ENCODE data around the gene ANO3. TPM values are rescaled to one million over a fixed set of nuclear protein-coding genes. Genes with fewer than 3 reads are reported as not detected.

The ANO3 gene
- total and polyA plus RNA-seq, 2 experiments from 2014 or later = 0.10 to 0.32 TPM

- no peaks in the 10 kb centered on the region for H3F3A ChIP-seq (ENCODE audit: insufficient read depth)
- no peaks in the 10 kb centered on the region for H3K27me3 ChIP-seq (replicated peaks; ENCODE audit: insufficient read depth)
- no peaks in the 10 kb centered on the region for H3K9me3 ChIP-seq (ENCODE audit: low read depth)
- no peaks in the 10 kb centered on the region for H3K79me2 ChIP-seq (ENCODE audit: insufficient read depth)
- no peaks in the 10 kb centered on the region for H3K9me2 ChIP-seq (ENCODE audit: insufficient read depth)
- H3K27ac ChIP-seq = no peak overlapping the region
- TF ChIP-seq EZH2phosphoT487 (IDR thresholded peaks at IDR 0.05; ENCODE audit: insufficient read depth, low read depth) (no peak), EZH2 (IDR thresholded peaks at IDR 0.05; ENCODE audit: insufficient read depth, poor library complexity, severe bottlenecking) (no peak)
- H3K36me3 ChIP-seq (ENCODE audit: low read depth) = no peaks in the 10 kb centered on the region
- in situ Hi-C loops (cut with MboI) = no loop called here
- H2AFZ ChIP-seq = no peak overlapping the region
- no peak overlapping the region for H3K4me2 ChIP-seq (ENCODE audit: unreplicated experiment)
- no peak overlapping the region for H3K9ac ChIP-seq
- H3K4me3 ChIP-seq = no peak overlapping the region
- H4K20me1 ChIP-seq (ENCODE audit: insufficient read depth) = no peaks in the 10 kb centered on the region
- no peaks in the 10 kb centered on the region for H3K4me1 ChIP-seq (ENCODE audit: insufficient read depth)
- no peak for DNase-seq
These were observed 27.1 kb downstream of the ANO3 start for GRCh38 chr11:26359055-26359454.

GRCh38 chr11:26365284-26365683 lies 33.4 kb downstream of the ANO3 start:
- H2AFZ ChIP-seq = no peak overlapping the region
- H3K36me3 ChIP-seq (ENCODE audit: low read depth) = no peaks in the 10 kb centered on the region
- no peaks in the 10 kb centered on the region for H3K27me3 ChIP-seq (replicated peaks; ENCODE audit: insufficient read depth)
- no peaks in the 10 kb centered on the region for H3F3A ChIP-seq (ENCODE audit: insufficient read depth)
- H3K4me3 ChIP-seq = no peak overlapping the region
- no peak overlapping the region for H3K27ac ChIP-seq
- no peaks in the 10 kb centered on the region for H3K79me2 ChIP-seq (ENCODE audit: insufficient read depth)
- 74 to 77% methylated on average over 1 of the region's 1 CpG for WGBS, 2 experiments (ENCODE audit: low coverage in 1 of 2, low lambda C conversion rate in 2 of 2, missing lambda C conversion rate in 2 of 2)
- H4K20me1 ChIP-seq (ENCODE audit: insufficient read depth) = no peaks in the 10 kb centered on the region
- in situ Hi-C loops (cut with MboI) = no loop called here
- H3K9ac ChIP-seq = no peak overlapping the region
- H3K4me2 ChIP-seq (ENCODE audit: unreplicated experiment) = no peak overlapping the region
- no peak for TF ChIP-seq EZH2phosphoT487 (IDR thresholded peaks at IDR 0.05; ENCODE audit: insufficient read depth, low read depth)
- no peak for TF ChIP-seq EZH2 (IDR thresholded peaks at IDR 0.05; ENCODE audit: insufficient read depth, poor library complexity, severe bottlenecking)
- no peaks in the 10 kb centered on the region for H3K4me1 ChIP-seq (ENCODE audit: insufficient read depth)
- no peaks in the 10 kb centered on the region for H3K9me3 ChIP-seq (ENCODE audit: low read depth)
- no peaks in the 10 kb centered on the region for H3K9me2 ChIP-seq (ENCODE audit: insufficient read depth)
- no peak for DNase-seq

- H3K9me3 ChIP-seq (ENCODE audit: low read depth) = no peaks in the 10 kb centered on the region
- no peaks in the 10 kb centered on the region for H3K27me3 ChIP-seq (replicated peaks; ENCODE audit: insufficient read depth)
- H4K20me1 ChIP-seq (ENCODE audit: insufficient read depth) = no peaks in the 10 kb centered on the region
- no peaks in the 10 kb centered on the region for H3K4me1 ChIP-seq (ENCODE audit: insufficient read depth)
- no peaks in the 10 kb centered on the region for H3K9me2 ChIP-seq (ENCODE audit: insufficient read depth)
- no peak overlapping the region for H3K27ac ChIP-seq
- in situ Hi-C loops (cut with MboI) = no loop called here
- peak; percentile 3 for DNase-seq
- H3K9ac ChIP-seq = no peak overlapping the region
- H3K4me2 ChIP-seq (ENCODE audit: unreplicated experiment) = no peak overlapping the region
- H3K79me2 ChIP-seq (ENCODE audit: insufficient read depth) = no peaks in the 10 kb centered on the region
- H3K36me3 ChIP-seq (ENCODE audit: low read depth) = no peaks in the 10 kb centered on the region
- WGBS, 2 experiments (ENCODE audit: low coverage in 1 of 2, low lambda C conversion rate in 2 of 2, missing lambda C conversion rate in 2 of 2) = 24 to 33% methylated on average over 1 of the region's 1 CpG
- H3F3A ChIP-seq (ENCODE audit: insufficient read depth) = no peaks in the 10 kb centered on the region
- no peak overlapping the region for H3K4me3 ChIP-seq
- no peak for TF ChIP-seq EZH2 (IDR thresholded peaks at IDR 0.05; ENCODE audit: insufficient read depth, poor library complexity, severe bottlenecking)
- no peak for TF ChIP-seq EZH2phosphoT487 (IDR thresholded peaks at IDR 0.05; ENCODE audit: insufficient read depth, low read depth)
- no peak overlapping the region for H2AFZ ChIP-seq
These were observed 45.7 kb downstream of the ANO3 start for GRCh38 chr11:26377619-26378018.

GRCh38 chr11:26399336-26399735 lies 67.4 kb downstream of the ANO3 start:
- Histone ChIP-seq H3K79me2 (ENCODE audit: insufficient read depth) (no peaks in the 10 kb centered on the region), H3F3A (ENCODE audit: insufficient read depth) (no peaks in the 10 kb centered on the region), H3K4me1 (ENCODE audit: insufficient read depth) (no peaks in the 10 kb centered on the region), H3K27me3 (replicated peaks; ENCODE audit: insufficient read depth) (no peaks in the 10 kb centered on the region), H3K36me3 (ENCODE audit: low read depth) (no peaks in the 10 kb centered on the region), H3K9me3 (ENCODE audit: low read depth) (no peaks in the 10 kb centered on the region), H3K27ac (no peak overlapping the region), H2AFZ (no peak overlapping the region), H3K4me3 (no peak overlapping the region), H4K20me1 (ENCODE audit: insufficient read depth) (no peaks in the 10 kb centered on the region), H3K4me2 (ENCODE audit: unreplicated experiment) (no peak overlapping the region), H3K9ac (no peak overlapping the region), H3K9me2 (ENCODE audit: insufficient read depth) (no peaks in the 10 kb centered on the region)
- WGBS, 2 experiments (ENCODE audit: low coverage in 1 of 2, low lambda C conversion rate in 2 of 2, missing lambda C conversion rate in 2 of 2) = 16 to 28% methylated on average over 1 of the region's 1 CpG
- DNase-seq = no peak
- in situ Hi-C loops (cut with MboI) = no loop called here
- TF ChIP-seq EZH2 (IDR thresholded peaks at IDR 0.05; ENCODE audit: insufficient read depth, poor library complexity, severe bottlenecking) (no peak), EZH2phosphoT487 (IDR thresholded peaks at IDR 0.05; ENCODE audit: insufficient read depth, low read depth) (no peak)

GRCh38 chr11:26410706-26411366 lies 78.9 kb downstream of the ANO3 start:
- Histone ChIP-seq H3K4me1 (ENCODE audit: insufficient read depth) (no peaks in the 10 kb centered on the region), H2AFZ (no peak overlapping the region), H3K9ac (no peak overlapping the region), H4K20me1 (ENCODE audit: insufficient read depth) (no peaks in the 10 kb centered on the region), H3K36me3 (ENCODE audit: low read depth) (no peaks in the 10 kb centered on the region), H3K4me2 (ENCODE audit: unreplicated experiment) (no peak overlapping the region), H3K4me3 (no peak overlapping the region), H3K79me2 (ENCODE audit: insufficient read depth) (no peaks in the 10 kb centered on the region), H3K9me2 (ENCODE audit: insufficient read depth) (no peaks in the 10 kb centered on the region), H3K9me3 (ENCODE audit: low read depth) (no peaks in the 10 kb centered on the region), H3F3A (ENCODE audit: insufficient read depth) (no peaks in the 10 kb centered on the region), H3K27ac (no peak overlapping the region), H3K27me3 (replicated peaks; ENCODE audit: insufficient read depth) (no peaks in the 10 kb centered on the region)
- in situ Hi-C loops (cut with MboI) = no loop called here
- no peak for DNase-seq
- WGBS, 2 experiments (ENCODE audit: low coverage in 1 of 2, low lambda C conversion rate in 2 of 2, missing lambda C conversion rate in 2 of 2) = 66 to 70% methylated on average over 5 of the region's 5 CpGs
- TF ChIP-seq EZH2phosphoT487 (IDR thresholded peaks at IDR 0.05; ENCODE audit: insufficient read depth, low read depth) = no peak
- TF ChIP-seq EZH2 (IDR thresholded peaks at IDR 0.05; ENCODE audit: insufficient read depth, poor library complexity, severe bottlenecking) = no peak

Data from GM23248 (cell line).